GM21381 (cell line): Measurements from ENCODE around the gene DNAAF5.
A peak's percentile ranks its signal among the peaks of the same experiment; 100 is the strongest.

ENCODE experiments used
- ATAC-seq: cut with Tn5 transposase; IDR thresholded peaks from one replicate; pipeline ENCODE4 v1.9.1; 2021; ENCODE audit warnings: mild to moderate bottlenecking, moderate library complexity; ENCODE audit not compliant: unreplicated experiment

DNAAF5 gene

DNA sequence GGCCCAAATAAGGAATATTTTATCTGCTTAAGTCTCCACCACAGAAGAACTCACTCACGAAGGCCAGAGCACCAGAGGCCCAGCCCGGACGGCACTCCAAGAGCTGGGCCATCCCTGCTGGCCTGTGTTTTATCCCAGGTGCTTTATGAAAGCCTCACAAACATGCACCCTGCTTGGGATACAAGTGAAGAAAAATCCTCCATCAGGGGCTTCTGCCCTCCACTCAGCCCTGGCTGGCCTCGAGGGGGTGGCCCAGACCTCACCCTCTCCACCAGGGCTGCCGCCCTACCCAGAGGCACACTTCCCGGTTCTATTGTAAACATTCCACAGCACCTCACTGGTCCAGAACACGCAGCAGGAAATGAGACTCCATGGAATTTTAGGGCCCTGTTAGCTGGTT, 19.8 kb upstream of the DNAAF5 start:
- ATAC-seq = no peak

- no peak for ATAC-seq
Measured at GRCh38 chr7:707296-708000, 19.1 kb upstream of the DNAAF5 start.

DNA sequence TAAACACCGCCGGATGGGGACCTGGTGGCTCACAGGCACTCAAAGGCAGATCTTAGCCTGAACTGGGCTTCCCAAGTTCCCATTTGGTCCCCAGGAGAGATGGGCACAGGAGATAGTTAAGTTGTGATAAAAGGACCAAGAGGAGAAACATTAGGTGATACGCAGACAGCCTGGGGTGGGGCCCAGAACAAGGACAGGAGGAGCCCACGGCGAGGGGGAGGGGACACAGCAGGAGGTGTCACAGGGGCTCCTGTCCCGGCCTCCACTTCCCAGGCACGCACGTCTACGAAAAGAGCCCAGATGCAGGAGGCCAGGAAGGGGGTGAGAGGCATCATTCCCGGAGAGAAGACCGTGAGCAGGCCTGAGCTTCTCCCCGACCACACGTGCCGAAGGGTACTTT, 16.3 kb upstream of the DNAAF5 start:
- no peak for ATAC-seq

GRCh38 chr7:711093-711921, 15.2 kb upstream of the DNAAF5 start:
- ATAC-seq = no peak

GRCh38 chr7:711922-712380, 14.5 kb upstream of the DNAAF5 start:
- ATAC-seq = no peak

- no peak for ATAC-seq
Measured at GRCh38 chr7:712381-713138, 13.9 kb upstream of the DNAAF5 start.

GRCh38 chr7:713139-713457, 13.4 kb upstream of the DNAAF5 start:
- no peak for ATAC-seq

DNA sequence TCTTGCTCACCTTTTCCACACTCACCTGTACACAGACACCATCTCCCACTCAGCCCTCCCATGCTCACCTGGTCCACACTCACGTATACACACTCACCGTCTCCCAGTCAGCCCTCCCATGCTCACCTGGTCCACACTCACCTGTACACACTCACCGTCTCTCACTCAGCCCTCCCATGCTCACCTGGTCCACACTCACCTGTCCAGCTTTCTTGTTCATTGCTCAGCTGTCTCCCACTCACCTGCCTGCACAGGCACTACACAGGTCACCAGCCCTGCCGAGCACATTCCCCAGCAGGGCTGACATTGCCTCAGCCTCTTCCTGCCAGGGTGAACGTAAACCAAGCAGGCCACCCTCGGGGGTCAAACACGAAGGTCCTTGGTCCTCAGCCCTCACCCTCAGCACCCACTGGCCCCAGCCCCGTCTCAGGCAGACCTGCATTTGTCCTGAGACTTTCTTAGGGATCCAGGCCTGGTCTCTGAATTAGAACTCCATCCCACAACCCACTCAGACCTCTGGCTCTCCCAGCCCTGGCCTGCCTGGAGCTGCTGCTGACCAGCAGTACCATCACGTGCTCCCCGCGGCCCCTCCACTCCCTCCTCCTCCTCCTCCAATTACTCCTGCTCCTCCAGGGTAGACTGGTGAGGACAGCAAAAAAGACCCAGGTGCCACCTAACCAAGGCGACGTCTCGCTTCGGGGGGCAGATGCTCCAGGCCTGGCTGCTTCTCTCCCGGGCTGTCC, 12.8 kb upstream of the DNAAF5 start:
- ATAC-seq = no peak

DNA sequence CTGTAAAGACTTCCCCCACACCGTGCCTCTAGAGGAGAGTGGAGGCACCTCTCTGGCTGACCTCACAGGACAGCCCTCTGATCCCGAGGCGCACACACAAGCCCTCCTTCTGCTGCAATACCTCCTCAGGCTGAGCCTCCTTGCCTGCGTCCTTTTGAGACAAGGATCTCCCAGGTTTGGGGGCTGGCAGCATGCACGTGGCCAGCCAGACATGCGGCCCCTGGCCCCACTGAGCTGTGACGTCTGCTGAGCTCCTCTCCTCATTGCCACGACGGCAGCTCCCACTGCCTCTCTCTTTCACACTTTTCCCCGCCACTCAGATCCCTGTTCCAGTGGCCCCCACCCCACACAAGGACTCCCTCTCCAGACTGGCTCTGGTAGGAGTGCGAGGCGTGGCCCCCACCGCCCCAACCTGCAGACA, 12.2 kb upstream of the DNAAF5 start:
- no peak for ATAC-seq

- ATAC-seq = no peak
Measured at GRCh38 chr7:716222-716621, 10.3 kb upstream of the DNAAF5 start.

- no peak for ATAC-seq
Measured at GRCh38 chr7:716636-717035, 9.9 kb upstream of the DNAAF5 start.

DNA sequence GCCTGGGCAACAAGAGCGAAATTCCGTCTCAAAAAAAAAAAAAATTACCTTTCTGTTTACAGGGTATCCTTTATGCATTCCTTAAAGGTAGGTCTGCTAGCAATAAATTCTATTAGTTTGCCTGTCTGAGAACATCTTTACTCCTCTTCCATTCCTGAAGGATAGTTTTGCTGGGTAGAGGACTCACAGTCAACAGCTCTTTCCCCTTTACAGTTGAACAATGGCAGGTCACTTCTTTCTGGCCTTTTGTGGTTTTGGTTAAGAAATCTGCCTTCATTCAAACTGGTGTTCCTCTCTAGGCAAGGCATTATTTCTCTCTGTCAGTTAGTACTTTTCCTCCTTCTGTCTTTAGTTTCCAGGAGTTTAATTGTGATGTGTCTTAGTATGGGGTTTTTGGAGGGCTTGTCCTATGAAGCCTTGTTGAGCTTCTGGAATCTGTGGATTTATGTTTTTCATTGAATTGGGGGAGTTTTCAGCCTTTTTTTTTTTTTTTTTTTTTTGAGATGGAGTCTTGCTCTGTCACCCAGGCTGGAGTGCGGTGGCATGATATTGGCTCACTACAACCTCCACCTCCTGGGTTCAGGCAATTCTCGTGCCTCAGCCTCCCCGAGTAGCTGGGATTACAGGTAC, 4.8 kb upstream of the DNAAF5 start:
- ATAC-seq = no peak

DNA sequence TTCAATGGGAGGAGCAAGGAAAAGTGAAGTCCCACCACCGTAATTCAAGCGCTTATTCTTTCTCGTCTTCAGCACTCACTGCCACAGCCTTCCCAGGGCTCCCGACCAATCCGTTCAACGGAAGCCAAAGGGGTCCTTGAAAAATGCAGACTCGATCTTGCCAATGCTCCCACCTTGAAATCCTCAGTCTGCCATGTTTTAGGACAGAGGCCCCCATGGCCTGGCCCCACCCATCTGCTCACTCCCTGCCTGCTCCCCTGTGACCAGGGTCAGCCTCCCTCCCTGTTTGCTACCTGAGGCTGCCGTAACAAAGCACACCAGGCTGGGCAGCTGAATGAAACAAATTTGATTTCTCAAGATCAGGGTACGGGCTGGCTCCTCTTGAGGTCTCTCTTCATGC, 3.0 kb upstream of the DNAAF5 start:
- ATAC-seq = no peak

DNA sequence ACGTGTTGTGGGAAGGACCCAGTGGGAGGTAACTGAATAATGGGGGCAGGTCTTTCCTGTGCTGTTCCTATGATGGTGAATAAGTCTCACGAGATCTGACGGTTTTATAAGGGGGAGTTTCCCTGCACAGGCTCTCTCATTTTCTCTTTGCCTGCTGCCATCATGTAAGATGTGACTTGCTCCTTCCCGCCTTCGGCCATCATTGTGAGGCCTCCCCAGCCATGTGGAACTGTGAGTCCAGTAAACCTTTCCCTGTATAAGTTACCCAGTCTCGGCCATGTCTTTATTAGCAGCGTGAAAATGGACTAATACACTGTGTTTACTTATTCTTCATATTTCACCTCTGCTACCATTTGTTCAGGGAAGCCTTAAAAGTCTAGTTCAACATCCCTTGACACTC, 2.2 kb upstream of the DNAAF5 start:
- no peak for ATAC-seq

- ATAC-seq = no peak
Measured at GRCh38 chr7:725223-726005, 1.1 kb upstream of the DNAAF5 start.

DNA sequence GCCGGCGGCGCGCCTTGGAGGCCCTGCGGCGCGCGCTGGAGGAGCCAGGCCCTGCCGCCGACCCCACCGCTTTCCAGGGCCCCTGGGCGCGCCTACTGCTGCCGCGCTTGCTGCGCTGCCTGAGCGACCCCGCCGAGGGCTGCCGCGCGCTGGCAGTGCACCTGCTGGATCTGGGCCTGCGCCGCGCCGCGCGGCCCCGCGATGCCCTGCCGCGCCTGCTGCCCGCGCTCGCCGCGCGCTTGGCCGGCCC, 280 bp downstream of the DNAAF5 start:
- peak; percentile 32 for ATAC-seq

DNA sequence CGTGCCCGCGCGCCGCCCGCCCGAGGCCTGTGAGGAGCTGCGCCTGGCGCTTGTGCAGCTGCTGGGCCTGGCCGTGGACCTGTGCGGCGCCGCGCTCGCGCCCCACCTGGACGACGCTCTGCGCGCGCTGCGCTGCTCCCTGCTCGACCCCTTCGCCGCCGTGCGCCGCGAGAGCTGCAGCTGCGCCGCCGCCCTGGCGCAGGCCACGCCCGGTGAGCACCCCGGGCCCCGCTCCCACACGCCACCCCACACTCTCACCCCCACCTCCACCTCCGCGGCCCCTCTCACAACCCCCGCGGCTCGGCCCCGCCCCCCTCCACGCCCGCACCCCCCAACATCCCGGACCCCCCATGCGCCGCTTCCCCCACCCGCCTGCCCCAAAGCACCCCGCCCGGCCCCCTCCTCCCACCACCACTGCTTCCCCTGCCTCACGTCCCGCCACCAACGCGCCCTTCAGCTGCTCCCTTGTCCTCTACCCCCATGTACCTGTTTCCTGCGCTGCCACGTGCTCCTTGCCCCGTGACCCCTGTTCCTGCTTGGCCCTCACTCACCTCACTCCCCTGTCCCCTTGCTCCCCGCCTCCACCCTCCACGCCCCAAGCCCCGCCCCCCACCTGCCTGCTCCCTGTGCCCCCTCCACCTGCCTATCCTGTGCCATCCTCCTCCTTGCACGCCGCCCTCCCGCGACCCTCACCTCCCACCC, 756 bp downstream of the DNAAF5 start, which contains the start of gene PRKAR1B:
TSS of gene PRKAR1B (minus strand) at position 178 of the 702 bp plus-strand sequence. CDS start 15,776 bp downstream, outside the sequence.
- peak; percentile 41 for ATAC-seq

- no peak for ATAC-seq
Measured at GRCh38 chr7:727806-728460, 1.4 kb downstream of the DNAAF5 start.

DNA sequence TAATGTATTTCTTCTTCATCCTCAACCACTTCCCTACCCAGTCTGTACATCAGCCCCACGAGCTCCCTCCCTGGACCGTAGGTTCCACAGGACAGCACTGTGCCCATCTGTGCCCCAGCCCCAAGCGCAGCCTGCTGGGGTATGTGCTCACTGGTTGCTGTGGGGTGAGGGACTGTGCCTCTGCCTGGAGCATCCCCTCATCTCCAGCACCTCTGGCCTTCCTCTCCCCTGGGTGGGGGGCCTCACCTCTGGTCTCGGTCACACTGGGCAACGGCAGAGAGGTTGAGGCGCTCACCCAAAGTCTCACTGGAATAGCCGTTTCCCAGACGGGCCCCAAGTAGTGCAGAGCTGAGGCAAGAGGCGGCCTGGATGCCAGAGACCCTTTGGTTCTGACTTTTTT, 2.1 kb downstream of the DNAAF5 start:
- no peak for ATAC-seq
